Urinary bladder (tissue), 4 donors: ENCODE measurements around the gene TIAL1. TPM values are rescaled to one million over a fixed set of nuclear protein-coding genes. Genes with fewer than 3 reads are reported as not detected.

Experiments used
- DNase-seq: peaks from one replicate; pipeline ENCODE4 v3.0.0-alpha.2; 2015; ENCODE audit errors: extremely low spot score
- H3K27ac ChIP-seq: one replicate; pipeline ENCODE4 v1.5.1; 2013; ENCODE audit warnings: low read depth, mild to moderate bottlenecking, moderate library complexity
- H3K36me3 ChIP-seq: one replicate; pipeline ENCODE4 v1.6.1; 2013; ENCODE audit warnings: mild to moderate bottlenecking, moderate library complexity; ENCODE audit not compliant: insufficient read depth
- H3K4me1 ChIP-seq: one replicate; pipeline ENCODE4 v1.6.1; 2013; ENCODE audit warnings: mild to moderate bottlenecking, moderate library complexity; ENCODE audit not compliant: insufficient read depth
- H3K4me3 ChIP-seq: one replicate; pipeline ENCODE4 v1.5.1; 2013; ENCODE audit warnings: low read depth, low read length
- WGBS: extraction: QIAGEN DNeasy Blood & Tissue Kit; methylation state at CpG from one replicate; pipeline ENCODE4 v1.1.7; 2013; 5-methylcytosine and 5-hydroxymethylcytosine counted together
- polyA plus RNA-seq: library from polyadenylated mRNA; stranded (reverse); fragments of 200-250 nt; gene quantifications from one replicate; pipeline ENCODE4 v1.2.3, GENCODE V29; 2013
- total RNA-seq: library from RNA; depleted of rRNA; stranded (reverse); fragments of >200 nt; gene quantifications from one replicate; pipeline ENCODE4 v1.2.3, GENCODE V29; 2014
- donor health status: healthy with polysubstance abuse.
- donor health status: healthy.

The TIAL1 gene
- total and polyA plus RNA-seq, 2 donors = 48.6 to 167 TPM

DNA sequence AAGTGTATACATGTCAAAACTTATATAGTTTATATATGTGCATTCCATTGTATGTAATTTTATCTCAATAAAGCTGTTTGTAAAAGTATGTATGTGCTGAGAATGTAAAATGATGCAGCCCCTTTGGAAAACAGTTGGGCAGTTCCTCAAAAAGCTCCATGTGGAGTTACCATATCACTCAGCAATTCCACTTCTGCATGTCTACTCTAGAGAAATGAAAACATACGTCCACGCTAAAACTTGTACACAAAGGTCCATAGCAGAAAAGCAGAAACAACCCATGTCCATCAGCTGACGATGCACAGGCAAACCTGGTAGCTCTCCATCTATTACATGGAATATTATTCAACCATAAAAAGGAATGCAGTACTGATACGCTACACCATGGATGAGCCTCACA is 45.9 kb downstream of the TIAL1 start:
- WGBS = 68% methylated on average over 4 of the region's 4 CpGs
- Histone ChIP-seq H3K4me1 (no peaks in the 10 kb centered on the region), H3K36me3 (no peaks in the 10 kb centered on the region)

DNA sequence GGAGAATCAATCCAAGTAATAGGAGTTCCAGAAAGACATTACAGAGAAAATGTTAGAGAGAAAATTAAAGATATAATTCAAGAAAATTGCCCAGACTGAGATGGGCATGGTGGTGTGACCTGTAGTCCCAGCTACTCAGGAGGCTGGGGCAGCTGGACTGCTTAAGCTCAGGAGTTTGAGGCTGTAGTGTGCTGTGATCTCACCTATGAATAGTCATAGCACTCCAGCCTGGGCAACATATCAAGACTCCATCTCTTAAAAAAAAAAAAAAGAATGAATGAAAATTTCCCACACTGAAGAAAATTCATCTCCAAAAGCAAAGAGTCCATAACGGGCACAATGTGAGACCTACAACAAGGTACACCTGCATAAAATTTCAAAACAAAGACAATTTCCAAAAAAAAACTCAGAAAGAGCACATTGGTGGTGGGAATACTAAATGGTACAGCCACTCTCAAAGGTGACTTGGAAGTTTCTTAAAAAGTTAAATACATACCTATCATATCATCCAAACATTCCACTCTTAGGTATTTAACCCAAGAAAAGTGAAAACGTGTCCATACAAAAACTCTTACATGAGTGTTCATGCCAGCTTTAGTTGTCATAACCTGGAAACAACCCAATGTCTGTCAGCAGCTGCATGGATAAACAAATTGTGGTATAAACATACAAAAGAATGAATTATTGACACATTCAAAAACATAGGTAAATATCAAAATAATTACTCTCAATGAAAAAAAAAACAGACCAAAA is 47.3 kb downstream of the TIAL1 start:
- Histone ChIP-seq H3K36me3 (no peaks in the 10 kb centered on the region), H3K4me1 (no peaks in the 10 kb centered on the region), H3K27ac (no peak overlapping the region), H3K4me3 (no peak overlapping the region)
- DNase-seq = no peak
- 69% methylated on average over 2 of the region's 2 CpGs for WGBS

More for the DNA sequence above, 45.9 kb downstream of the TIAL1 start:
- DNase-seq = no peak
- H3K27ac ChIP-seq = no peak overlapping the region
- H3K4me3 ChIP-seq = no peak overlapping the region

DNA sequence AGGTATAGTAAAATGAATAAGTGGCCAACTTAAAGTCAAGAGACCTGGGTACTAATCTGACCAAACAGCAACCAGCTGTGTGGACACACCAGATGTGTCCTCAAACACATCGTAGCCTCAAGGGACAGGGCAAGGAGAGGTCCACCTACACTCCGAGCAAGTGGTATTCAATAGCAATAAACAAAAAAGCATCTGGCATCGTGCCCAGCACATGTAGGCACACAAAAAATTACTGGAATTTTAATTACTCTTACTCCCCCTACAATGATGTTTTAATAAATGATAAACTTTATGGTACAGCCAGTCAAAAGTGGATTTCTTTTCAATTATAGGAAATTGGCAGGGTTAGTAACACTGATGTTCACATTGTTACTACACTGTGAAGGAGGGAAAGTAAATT is 50.8 kb downstream of the TIAL1 start:
- 43% methylated on average over 3 of the region's 3 CpGs for WGBS
- Histone ChIP-seq H3K27ac (no peak overlapping the region), H3K4me1 (no peaks in the 10 kb centered on the region), H3K36me3 (no peaks in the 10 kb centered on the region), H3K4me3 (no peak overlapping the region)
- DNase-seq = no peak

GRCh38 chr10:119545310-119545709 is 51.5 kb downstream of the TIAL1 start:
- DNase-seq = no peak
- 78% methylated on average over 4 of the region's 4 CpGs for WGBS
- Histone ChIP-seq H3K36me3 (no peaks in the 10 kb centered on the region), H3K27ac (no peak overlapping the region), H3K4me1 (no peaks in the 10 kb centered on the region), H3K4me3 (no peak overlapping the region)

DNA sequence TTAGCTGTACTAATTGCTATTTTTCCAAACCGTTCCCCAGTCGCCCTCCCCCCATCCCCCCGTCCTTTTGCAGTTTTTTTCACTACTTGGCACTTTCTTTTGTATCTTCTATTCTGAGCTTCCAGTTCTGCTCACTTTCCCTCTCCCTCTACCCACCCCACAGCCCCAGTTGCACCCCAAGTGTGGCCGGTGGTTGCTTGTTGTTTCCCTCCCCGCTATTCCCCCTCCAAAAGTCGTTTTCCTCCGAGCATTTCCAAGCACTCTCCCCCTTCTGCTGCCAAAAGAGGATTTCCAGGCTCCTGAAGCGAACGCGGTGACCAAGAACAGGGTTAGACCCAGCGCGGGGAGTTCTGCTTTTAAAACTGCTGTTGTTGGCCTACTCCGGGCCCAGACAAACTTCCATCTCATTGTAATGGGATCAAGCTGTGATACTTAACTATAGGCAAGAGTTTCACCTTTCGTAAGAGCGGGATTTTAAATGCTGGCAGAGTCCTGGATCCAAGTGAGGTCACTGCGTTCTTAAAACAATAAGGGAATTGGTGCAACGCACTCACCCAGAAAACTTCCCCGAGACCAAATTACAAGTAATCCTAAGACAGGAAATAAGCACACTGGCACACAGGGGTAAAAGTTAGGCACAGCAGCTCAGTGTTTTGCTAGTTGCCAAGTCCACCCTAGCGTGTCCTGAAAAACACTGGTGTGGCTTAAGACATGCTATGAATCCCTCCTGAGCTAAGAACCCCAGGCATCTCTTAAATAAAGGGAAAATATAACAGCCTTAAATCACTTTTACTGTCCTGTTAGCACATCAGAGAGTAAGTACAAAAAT is 52.7 kb downstream of the TIAL1 start:
- Histone ChIP-seq H3K4me3 (no peak overlapping the region), H3K4me1 (no peaks in the 10 kb centered on the region), H3K36me3 (no peaks in the 10 kb centered on the region), H3K27ac (no peak overlapping the region)
- no peak for DNase-seq
- WGBS = 32% methylated on average over 19 of the region's 19 CpGs

DNA sequence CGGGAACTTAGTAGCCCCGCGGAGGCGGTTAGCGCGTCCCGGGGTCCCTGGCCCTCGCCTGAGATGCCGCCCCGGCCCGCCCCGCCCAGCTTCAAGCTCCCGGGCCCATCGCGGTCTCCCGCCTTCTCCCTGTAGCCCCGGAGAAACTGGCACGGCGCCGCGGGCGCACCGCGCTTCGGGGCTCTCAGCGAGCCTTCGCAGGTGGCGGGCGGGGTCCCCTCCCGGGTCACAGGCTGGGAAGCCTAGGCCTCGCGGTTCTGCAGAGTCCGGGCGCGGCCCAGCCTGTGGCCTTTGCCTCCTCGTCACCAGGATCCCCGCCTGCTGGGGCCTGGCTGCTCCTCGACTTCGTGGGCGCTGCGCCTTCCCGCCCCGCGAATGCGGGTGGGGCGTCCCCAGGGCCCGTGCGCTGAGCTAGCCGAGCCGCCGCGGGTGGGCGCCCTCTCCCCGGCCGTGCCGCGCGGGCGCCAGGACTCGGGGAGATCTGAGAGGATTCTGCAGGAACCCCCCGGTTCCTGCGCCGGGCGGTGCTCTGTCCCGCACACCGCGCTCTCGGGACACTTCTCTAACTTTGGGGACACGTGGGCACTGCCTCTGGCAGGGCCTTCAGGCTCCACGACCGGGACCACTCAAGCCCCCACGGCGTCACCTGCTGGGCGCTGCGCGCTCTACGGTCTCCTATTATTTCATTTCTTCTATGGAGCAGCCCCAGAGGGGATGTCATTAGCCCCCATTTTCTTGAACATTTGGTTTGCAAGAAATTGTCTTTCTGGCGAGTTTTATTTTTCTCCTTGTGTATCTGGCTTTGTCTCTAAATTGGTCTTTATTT is 53.6 kb downstream of the TIAL1 start:
- Histone ChIP-seq H3K27ac (no peak overlapping the region), H3K4me3 (peak overlapping the region; percentile 81), H3K4me1 (no peaks in the 10 kb centered on the region), H3K36me3 (no peaks in the 10 kb centered on the region)
- under 1% methylated on average over 78 of the region's 78 CpGs for WGBS
- DNase-seq = no peak

DNA sequence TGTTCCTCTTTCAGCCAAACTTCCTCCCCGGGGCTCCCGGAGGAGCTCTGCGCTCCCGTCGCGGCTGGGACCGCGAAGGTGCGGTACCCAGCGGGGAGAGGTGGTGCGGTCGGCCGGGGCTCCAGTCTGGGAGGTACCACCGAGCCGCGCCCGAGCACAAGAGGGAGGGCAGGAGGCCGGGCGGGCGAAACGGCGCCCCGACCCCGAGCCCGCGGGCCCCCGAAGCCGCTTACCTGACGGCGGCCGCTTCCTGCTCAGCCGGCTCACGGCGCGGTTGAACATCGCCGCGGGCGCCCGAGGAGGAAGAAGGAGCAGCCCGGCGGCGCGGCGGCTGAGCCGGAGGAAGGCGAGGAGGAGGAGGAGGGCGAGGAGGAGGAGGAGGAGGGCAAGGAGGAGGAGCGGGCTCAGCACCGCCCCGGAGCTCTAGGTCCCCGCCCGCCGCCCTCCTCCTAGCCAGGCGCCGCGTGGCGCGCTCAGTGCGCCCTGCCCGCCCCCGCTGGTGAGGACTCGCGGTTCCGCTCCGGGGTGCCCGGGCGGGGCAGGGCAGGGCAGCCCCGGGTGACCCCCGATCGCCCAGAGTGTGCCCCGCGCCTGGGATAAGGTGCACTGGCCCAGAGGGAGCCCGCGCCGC is 54.3 kb downstream of the TIAL1 start, which contains the start of gene RGS10:
RGS10 (minus strand) TSS at position 363 of the 631 bp plus-strand sequence; CDS start at position 282, 81 bp downstream.
- H3K36me3 ChIP-seq = no peaks in the 10 kb centered on the region
- peak within 1 kb of the TSS; percentile 30 for H3K27ac ChIP-seq
- H3K4me1 ChIP-seq = no peaks in the 10 kb centered on the region
- peak within 1 kb of the TSS; percentile 81 for H3K4me3 ChIP-seq
- under 1% methylated on average over 73 of the region's 76 CpGs for WGBS
- no peak for DNase-seq

DNA sequence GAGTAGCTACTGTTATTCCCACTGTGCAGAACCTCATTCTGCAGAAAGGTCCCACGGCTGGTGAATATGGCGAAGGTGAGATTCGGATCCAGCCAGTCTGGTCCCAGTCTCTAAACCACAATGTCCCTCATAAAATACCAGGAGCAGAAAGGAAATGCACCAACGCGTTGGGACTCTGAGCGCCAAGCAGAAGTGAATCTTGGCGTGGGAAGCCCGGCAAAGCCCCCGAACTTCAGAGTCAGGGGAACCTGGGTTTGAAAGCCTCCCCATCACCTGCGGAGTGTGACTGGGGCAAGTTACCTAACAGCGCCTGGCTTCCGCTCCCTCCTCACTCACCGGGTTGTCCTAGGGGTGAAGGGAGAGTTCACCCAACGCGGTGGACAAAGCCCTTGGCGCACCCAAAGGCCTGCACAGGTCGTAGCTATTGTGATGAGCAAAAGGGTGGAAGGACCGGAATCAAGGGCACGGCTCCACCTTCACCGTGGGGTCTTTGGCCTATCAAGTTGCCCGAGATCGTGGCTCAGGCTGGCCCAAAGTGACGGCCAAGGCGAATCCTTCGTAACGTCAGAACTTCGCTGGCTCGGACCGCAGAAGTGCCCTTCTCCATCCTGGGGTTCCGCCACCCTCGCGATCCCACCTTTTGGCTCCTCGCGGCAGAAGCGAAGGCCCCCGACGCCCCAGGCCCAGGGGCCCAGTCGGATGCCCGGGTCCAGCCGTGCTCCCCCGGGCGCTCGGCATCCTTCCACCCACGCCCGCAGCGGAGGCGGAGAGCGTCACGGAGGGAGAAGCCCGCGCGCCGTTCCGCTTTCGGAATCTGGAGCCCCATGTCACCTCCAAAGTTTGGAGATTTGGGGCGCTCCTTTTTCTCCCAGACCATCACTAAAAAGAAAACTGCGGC is 55.1 kb downstream of the TIAL1 start:
- Histone ChIP-seq H3K27ac (no peak overlapping the region), H3K36me3 (no peaks in the 10 kb centered on the region), H3K4me1 (no peaks in the 10 kb centered on the region), H3K4me3 (peak overlapping the region; percentile 81)
- DNase-seq = no peak
- 25% methylated on average over 57 of the region's 57 CpGs for WGBS

GRCh38 chr10:119541046-119541445 is 55.7 kb downstream of the TIAL1 start:
- H3K4me3 ChIP-seq = peak overlapping the region; percentile 11
- no peak for DNase-seq
- no peaks in the 10 kb centered on the region for H3K36me3 ChIP-seq
- no peaks in the 10 kb centered on the region for H3K4me1 ChIP-seq
- H3K27ac ChIP-seq = no peak overlapping the region
- WGBS = 45% methylated on average over 6 of the region's 6 CpGs

DNA sequence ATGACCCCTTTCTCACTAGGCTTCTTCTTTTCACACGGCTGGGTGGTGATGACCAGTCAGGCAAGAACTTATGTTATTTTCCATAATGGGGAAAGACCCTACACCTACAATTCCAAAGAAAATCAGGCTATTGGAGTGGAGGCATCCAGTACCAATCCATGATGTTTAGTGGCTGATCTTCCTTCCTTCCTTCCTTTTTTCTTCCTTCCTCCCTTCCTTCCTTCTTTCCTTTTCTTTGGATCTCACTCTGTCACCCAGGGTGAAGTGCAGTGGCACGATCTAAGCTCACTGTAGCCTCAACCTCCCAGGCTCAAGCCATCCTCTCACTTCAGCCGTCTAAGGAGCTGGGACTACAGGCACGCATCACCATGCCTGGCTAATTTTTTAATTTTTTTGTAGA is 56.7 kb downstream of the TIAL1 start:
- 94% methylated on average over 4 of the region's 4 CpGs for WGBS
- no peak for DNase-seq
- Histone ChIP-seq H3K36me3 (no peaks in the 10 kb centered on the region), H3K27ac (no peak overlapping the region), H3K4me3 (no peak overlapping the region), H3K4me1 (no peaks in the 10 kb centered on the region)

- 48% methylated on average over 9 of the region's 9 CpGs for WGBS
- no peak overlapping the region for H3K27ac ChIP-seq
- no peaks in the 10 kb centered on the region for H3K36me3 ChIP-seq
- no peaks in the 10 kb centered on the region for H3K4me1 ChIP-seq
- no peak for DNase-seq
- no peak overlapping the region for H3K4me3 ChIP-seq
Measured at GRCh38 chr10:119539359-119539825, 57.4 kb downstream of the TIAL1 start.

DNA sequence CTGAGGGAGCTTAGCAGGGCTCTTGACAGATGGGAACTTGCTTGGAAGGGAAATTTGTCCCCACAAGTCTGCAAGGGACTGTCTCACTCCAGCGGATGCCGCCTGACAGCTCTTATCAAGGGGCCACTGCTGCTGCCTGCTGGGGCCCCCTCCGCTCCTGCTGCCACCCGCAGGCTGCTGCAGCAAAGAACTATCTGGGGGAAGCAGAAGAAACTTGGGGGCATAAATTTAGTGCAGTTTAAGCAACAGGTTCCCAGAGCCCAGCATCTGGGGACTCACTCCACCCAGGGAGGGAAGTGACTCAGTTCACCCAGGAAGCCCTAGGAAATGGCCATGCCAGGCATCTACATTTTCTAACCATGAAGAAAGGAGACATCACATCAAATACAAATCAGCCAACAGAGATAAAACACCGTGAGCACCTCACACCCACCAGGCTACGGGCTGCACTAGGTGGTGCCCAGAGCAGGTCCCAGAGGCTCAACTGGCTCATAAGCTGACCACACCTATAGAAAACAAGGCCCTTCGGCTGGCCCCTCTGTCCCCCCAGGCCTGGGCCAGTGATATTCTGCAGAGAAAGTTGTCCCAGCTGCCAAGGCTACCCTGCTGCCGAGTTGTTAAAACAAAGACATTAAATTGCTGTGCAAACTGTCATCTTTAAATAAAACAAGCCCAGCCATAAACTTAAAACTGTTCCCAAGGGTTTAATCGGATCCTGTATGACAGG is 58.0 kb downstream of the TIAL1 start:
- no peak for DNase-seq
- 55% methylated on average over 9 of the region's 9 CpGs for WGBS
- Histone ChIP-seq H3K4me3 (no peak overlapping the region), H3K36me3 (no peaks in the 10 kb centered on the region), H3K27ac (no peak overlapping the region), H3K4me1 (no peaks in the 10 kb centered on the region)
